ENCODE data around the gene RRAD. TPM values are rescaled to one million over a fixed set of nuclear protein-coding genes. Genes with fewer than 3 reads are reported as not detected.
"Not testable (repeated sequence)": the region's sequence is repeated elsewhere in the genome, so short reads cannot be mapped to it uniquely, and the experiment has no call there.

The RRAD gene
- total RNA-seq, 1 donor from 2014 or later: 245 TPM

DNA sequence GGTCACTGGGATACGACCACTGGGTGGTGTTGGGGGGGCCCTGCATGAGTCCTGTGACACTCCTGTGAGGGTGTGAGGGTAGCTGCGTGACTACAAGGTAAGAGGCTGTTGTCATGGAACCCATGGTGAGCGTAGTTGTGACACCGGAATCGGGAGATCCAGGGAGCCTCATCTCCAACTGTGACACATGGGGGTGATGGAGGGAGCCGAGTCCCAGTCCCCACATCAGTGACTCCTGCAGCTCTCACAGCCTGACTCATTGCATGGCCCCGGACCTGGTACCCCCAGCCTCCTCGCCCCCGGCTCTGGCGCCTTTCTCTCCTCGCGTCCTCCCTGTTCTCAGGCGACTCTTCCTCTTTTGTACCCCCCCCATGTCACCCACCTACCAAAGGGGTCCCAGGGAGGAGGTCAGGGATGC, 20.9 kb downstream of the RRAD start:
- DNase-seq (ENCODE audit: low spot score): no peak
- intact Hi-C loops (cut with DNase I): no loop called here

DNA sequence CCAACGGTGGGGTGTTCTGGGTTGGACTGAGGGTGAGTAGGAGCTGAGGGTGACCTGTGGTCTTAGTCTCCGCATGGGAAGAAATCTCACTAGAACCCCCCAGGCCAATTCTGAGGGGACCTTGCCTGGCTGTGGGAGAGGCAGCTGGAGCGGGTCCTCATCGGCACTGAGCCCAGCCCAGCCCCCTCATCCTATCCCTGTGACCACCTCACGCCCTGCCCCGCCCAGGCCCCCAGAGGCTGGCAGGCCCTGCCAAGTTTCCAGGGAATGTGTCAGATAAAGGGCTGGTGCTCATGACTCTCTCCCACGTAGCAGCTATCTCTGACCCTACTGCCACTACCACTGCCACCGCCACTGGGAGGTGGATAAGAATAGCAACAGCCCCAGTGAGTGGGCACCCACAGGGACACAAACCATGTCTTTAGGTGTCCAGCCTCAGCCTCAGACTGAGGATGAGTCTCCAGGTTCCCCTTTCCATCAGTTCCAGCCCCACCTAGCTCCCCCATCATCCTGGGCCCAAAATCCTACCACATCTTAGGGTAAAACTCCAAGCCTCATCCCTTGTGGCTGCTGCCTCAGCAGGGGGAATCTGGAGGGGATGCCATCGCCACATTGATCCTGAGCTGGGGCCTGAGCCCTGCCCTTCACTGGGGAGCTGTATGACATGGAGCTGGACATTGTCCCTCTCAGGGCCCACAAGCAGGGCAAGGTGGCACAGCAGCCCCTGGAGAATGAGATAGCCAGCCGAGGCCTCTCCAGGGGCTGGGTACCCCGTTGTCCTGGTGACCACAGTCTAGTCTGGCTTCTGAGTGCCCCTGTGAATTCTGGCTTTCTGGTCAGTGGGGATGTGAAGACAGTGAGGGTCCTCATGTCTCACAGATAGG, 21.5 kb downstream of the RRAD start:
- intact Hi-C loops (cut with DNase I): loop anchor here (1.0 kb wide), 1 partner anchor 23 kb away; no protein-coding TSS in a partner anchor
- peak; percentile 89 for DNase-seq (ENCODE audit: low spot score)

DNA sequence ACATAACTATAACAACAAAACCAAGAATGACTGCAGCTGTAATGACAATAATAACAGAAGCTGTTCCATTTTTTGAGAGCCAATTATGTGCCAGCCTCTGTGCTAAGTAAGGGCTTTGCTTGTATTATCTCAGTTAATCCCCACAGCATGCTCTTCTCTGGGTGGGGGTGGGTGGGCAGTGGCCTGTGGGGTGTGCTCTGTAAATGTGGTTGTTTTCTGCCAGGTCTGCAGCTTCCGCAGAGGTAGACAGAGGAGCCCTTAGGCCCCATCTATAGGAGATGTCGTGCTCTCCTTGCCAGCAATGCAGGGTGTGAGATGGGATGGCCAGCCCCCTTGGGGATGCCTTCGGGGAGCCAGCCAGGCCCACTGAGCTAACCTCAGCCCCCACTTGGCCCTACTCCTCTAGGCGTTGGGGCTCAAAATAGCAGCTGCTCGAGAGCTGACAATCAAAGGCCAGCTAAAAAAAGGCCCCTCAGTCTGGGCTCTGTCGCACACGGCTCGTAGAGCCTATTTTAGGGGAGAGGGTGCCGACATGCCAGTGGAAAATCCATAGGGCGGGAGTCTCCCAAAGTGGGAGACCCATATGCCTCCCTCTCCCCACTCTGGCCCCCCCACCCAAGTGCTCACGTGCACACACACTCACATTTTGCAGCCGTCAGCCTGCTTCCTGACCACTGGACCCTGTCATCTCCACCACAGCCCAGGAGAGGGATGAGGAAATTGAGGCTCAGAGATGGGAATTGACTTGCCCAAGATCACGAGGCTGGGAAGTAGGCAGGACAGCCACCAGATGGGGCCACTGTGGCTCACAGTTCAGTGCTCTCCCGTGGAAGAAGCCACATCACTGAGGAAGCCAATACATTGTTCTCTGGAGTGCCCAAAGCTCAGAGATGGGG, 22.4 kb downstream of the RRAD start:
- peak; percentile 87 for DNase-seq (ENCODE audit: low spot score)
- intact Hi-C loops (cut with DNase I): loop anchor here (1.0 kb wide), 1 partner anchor 23 kb away; no protein-coding TSS in a partner anchor

DNA sequence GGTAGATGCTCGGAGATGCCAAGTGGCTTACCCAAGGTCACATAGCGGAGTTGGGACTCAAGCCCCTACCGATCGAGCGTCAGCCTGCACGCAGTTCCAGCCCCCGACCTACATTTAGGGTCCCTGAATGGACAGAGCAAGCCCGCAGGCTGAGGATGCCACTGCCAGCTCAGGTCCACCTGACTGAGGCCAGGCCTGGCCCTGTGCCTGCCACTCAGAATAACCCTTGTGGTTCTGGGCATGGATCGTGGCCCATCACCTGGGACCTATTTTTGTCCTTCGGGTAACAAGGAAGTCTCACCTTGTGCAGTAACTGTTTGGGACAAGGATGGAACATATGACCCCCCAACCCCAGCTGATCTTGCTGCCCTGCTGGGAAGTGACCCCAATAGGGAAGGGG, 23.7 kb downstream of the RRAD start:
- intact Hi-C loops (cut with DNase I): no loop called here
- no peak for DNase-seq (ENCODE audit: low spot score)

DNA sequence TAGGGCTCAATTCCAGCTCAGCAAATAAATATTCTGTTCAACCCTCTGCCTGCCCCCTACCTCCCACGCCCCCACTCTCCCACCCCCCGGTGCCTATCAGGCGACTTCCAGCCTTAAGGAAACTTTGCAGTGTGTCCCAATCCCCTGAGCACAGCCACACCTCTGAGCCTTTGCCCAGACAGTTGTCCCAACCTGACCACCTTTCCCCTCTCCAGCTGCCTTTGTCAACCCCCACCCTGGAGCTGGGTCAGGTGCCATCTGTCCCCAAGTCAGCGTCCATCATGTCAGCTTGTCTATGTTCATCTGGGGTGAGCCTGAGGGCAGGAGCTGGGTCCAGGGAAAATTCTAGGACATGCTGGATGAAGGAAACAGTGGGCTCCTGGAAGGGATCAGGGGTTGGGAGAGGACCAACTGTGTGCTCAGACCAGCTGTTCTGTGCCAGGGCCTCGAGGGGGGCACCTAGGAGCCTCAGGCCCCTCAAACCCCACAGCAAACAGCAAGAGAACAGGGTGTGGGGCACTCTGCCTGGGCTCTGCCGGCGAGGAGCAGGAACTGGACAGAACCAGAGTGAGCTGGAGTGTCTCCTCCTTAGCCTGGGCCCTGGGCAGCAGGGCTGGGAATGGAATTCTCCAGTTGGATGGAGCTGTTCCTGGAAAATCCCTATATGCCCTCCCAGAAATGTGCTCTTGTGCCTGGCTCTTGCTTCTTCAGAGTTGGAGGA, 24.5 kb downstream of the RRAD start:
- no peak for DNase-seq (ENCODE audit: low spot score)
- intact Hi-C loops (cut with DNase I): no loop called here

GRCh38 chr16:66899945-66900710, 25.2 kb downstream of the RRAD start:
- intact Hi-C loops (cut with DNase I): loop anchor here (5.0 kb wide), 1 partner anchor 257 kb away; the partner anchor contains the start of genes FBXL8 and TRADD
- no peak for DNase-seq (ENCODE audit: low spot score)

DNA sequence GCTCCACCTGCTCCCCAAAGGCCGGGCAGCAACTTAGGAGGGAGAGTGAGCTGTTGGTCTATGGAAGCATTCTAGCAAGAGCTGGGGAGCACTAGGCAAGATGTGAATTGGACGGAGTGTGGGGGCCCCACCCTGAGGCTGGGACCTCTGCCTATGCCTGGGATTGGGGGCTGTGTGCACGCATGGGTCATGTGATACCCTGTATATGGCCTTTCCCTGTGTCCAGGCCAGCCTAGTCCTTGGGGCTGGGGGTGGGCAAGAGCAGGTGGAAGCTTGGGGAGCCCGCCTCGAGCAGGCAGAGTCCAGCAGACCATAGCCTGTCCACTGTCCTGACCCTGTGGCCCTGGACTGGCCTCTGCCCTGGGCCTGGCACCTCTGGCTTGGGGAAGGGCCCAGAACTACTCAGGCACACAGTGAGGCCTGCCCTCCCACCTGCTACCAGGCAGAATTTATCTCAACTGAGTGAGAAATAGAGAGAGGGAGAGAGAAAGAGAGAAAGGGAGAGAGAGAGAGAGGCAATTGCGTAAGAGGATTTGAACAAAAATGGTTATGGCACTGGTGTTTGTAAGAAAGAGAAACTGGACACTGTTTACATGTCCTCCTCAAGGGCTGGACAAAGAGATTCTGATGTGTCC, 25.9 kb downstream of the RRAD start:
- intact Hi-C loops (cut with DNase I): loop anchor here (5.0 kb wide), 1 partner anchor 258 kb away; the partner anchor contains the start of genes FBXL8 and TRADD
- no peak for DNase-seq (ENCODE audit: low spot score)

- intact Hi-C loops (cut with DNase I): loop anchor here (5.0 kb wide), 1 partner anchor 258 kb away; the partner anchor contains the start of genes FBXL8 and TRADD
- DNase-seq (ENCODE audit: low spot score): no peak
These were observed 26.4 kb downstream of the RRAD start for GRCh38 chr16:66898933-66899309.

GRCh38 chr16:66898207-66898606, 27.1 kb downstream of the RRAD start:
- DNase-seq (ENCODE audit: low spot score): no peak
- intact Hi-C loops (cut with DNase I): loop anchor here (5.0 kb wide), 1 partner anchor 259 kb away; the partner anchor contains the start of genes FBXL8 and TRADD

GRCh38 chr16:66896682-66897081, 28.7 kb downstream of the RRAD start:
- intact Hi-C loops (cut with DNase I): loop anchor here (5.0 kb wide), 1 partner anchor 261 kb away; the partner anchor contains the start of genes FBXL8 and TRADD
- not testable (repeated sequence) for DNase-seq (ENCODE audit: low spot score)

DNA sequence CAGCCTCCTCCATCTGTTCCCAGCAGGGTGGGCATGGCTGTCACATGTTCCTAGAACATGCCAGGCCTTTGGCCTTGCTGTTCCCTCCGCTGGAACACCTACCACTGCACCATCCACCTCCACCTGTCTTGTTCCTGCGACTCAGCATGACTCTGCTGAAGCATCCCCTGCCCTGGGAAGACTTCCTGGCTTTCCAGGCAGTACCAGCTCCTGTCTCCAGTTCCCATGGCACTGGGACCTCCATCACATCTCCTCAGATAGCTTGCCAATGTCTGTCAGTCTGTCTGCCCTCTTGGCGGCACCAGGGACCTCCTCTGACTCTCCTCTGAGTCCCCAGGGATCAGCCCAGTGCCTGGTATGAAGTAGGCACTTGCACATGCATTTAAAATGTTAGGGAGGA, 29.3 kb downstream of the RRAD start:
- no peak for DNase-seq (ENCODE audit: low spot score)
- intact Hi-C loops (cut with DNase I): loop anchor here (1.0 to 5.0 kb wide), 2 partner anchors 51 to 261 kb away; partner anchors contain the start of genes FBXL8 and TRADD

- intact Hi-C loops (cut with DNase I): loop anchor here (1.0 to 5.0 kb wide), 2 partner anchors 52 to 262 kb away; partner anchors contain the start of genes FBXL8 and TRADD
- DNase-seq (ENCODE audit: low spot score): no peak
These were observed 29.7 kb downstream of the RRAD start for GRCh38 chr16:66895689-66895979.

GRCh38 chr16:66894948-66895688, 30.2 kb downstream of the RRAD start:
- no peak for DNase-seq (ENCODE audit: low spot score)
- intact Hi-C loops (cut with DNase I): loop anchor here (1.0 to 5.0 kb wide), 2 partner anchors 52 to 262 kb away; partner anchors contain the start of genes FBXL8 and TRADD

DNA sequence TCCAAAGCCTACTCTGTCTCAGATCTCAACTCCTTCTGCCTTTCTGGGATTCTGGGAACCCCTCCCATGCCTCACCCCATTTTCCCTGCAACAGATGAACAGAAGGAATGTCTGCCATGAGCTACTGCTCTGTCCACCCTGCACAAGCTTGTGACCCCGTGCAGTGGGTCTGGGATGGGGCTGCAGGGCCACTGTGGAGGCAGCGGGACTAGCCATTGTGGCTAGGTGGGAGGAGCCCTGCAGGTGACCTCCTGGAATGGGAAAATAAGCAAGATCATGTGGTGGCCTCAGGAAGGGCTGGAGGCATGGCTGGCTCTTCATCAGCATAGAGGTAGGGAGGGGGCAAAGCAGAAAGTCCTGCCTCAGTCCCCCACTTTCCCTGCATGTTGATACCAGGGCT, 31.3 kb downstream of the RRAD start:
- intact Hi-C loops (cut with DNase I): no loop called here
- no peak for DNase-seq (ENCODE audit: low spot score)

DNA sequence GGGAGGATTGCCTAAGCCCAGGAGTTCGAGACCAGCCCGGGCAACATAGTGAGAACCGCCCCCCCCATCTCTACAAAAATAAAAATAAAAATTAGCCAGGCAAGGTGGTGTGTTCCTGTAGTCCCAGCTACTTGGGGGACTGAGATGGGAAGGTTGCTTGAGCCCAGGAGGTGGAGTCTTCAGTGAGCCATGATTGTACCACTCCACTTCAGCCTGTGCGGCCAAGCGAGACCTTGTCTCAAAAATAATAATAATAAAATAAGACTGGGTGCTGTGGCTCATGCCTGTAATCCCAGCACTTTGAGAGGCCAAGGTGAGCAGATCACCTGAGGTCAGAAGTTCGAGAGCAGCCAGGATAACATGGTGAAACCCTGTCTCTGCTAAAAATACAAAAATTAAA, 33.5 kb downstream of the RRAD start:
- intact Hi-C loops (cut with DNase I): no loop called here
- DNase-seq (ENCODE audit: low spot score): no peak

GRCh38 chr16:66891360-66891759, 34.0 kb downstream of the RRAD start:
- intact Hi-C loops (cut with DNase I): no loop called here
- DNase-seq (ENCODE audit: low spot score): no peak

- intact Hi-C loops (cut with DNase I): no loop called here
- DNase-seq (ENCODE audit: low spot score): no peak
These were observed 34.5 kb downstream of the RRAD start for GRCh38 chr16:66890799-66891198.

All from cardiac septum (tissue), 1 donor.